K562 (cell line): ENCODE measurements around the gene SYNPR. TPM values are rescaled to one million over a fixed set of nuclear protein-coding genes. Genes with fewer than 3 reads are reported as not detected.

Experiments
- ATAC-seq: fragments of 200-7000 bp; cut with Tn5 transposase; 3 replicates; pipeline ENCODE4 v1.9.1; 2020; ENCODE audit warnings: moderate library complexity
- BruUV-seq: library from RNA; stranded (reverse); fragments of 400-500 nt; replicated peaks from 2 replicates; lab custom pipeline; 2021; lab: Mats Ljungman, UMichigan
- CTCF ChIA-PET: fragments of 300-600 bp; formaldehyde crosslinking; extraction: SDS; loops from one replicate; lab custom pipeline; 2021; ENCODE audit warnings: low intra/inter-chr PET ratio; lab: Yijun Ruan, JAX
- POLR2A ChIA-PET: fragments of 300-600, 350-650 bp; sonication (Branson Sonifier 250); formaldehyde crosslinking; extraction: SDS; loops from one replicate; lab custom pipeline; 2021; ENCODE audit warnings: antibody characterized with exemption, inconsistent platforms; lab: Yijun Ruan, JAX
- DNase-seq, 4 experiments: peaks; one replicate each; pipeline versions ENCODE4 v3.0.0 to v3.0.0-alpha.2; 2011 to 2018; ENCODE audit warnings: low spot score in 3 of 4, mixed read lengths in 3 of 4; ENCODE audit errors: extremely low read depth in 1 of 4
- FAIRE-seq: peaks from 2 replicates; lab custom pipeline; 2011; peaks lifted over from hg19 to GRCh38; lab: Jason Lieb, UNC
- H2AFZ ChIP-seq: 2 replicates; pipeline ENCODE4 v1.6.0; 2011; ENCODE audit warnings: low read depth, low read length, control low read depth, inconsistent platforms
- H3K27ac ChIP-seq: fragments of 200-600 bp; 3 replicates; pipeline ENCODE4 v1.8.0; 2011; ENCODE audit warnings: low read depth, mild to moderate bottlenecking, control low read depth, inconsistent platforms, low read length, moderate library complexity, mixed read lengths; ENCODE audit errors: extremely low read depth
- H3K27me3 ChIP-seq, 2 experiments: fragments of 300-600 bp in 1 of 2; 2 replicates in 1 of 2; 3 replicates in 1 of 2; pipeline versions ENCODE4 v1.6.0 to v1.8.0; 2011; ENCODE audit warnings: inconsistent platforms in 2 of 2, low read length in 2 of 2, mild to moderate bottlenecking in 1 of 2, mixed read lengths in 1 of 2, moderate library complexity in 1 of 2; ENCODE audit not compliant: control insufficient read depth in 2 of 2, insufficient read depth in 2 of 2
- H3K36me3 ChIP-seq: fragments of 300-600 bp; 3 replicates; pipeline ENCODE4 v1.8.0; 2011; ENCODE audit warnings: mild to moderate bottlenecking, low read length, inconsistent platforms; ENCODE audit not compliant: control insufficient read depth, insufficient read depth
- H3K4me1 ChIP-seq, 2 experiments: fragments of 200-600 bp in 1 of 2; replicated peaks in 1 of 2; 2 replicates in 1 of 2; 3 replicates in 1 of 2; pipeline versions ENCODE4 v1.5.1 to v1.8.0; 2011; ENCODE audit warnings: inconsistent platforms in 2 of 2, low read length in 2 of 2, mild to moderate bottlenecking in 1 of 2, mixed read lengths in 1 of 2, moderate library complexity in 1 of 2; ENCODE audit not compliant: control insufficient read depth in 2 of 2, insufficient read depth in 2 of 2
- H3K4me2 ChIP-seq: 2 replicates; pipeline ENCODE4 v1.6.1; 2011; ENCODE audit warnings: low read length, control low read depth, inconsistent platforms, mixed read lengths; ENCODE audit not compliant: insufficient read depth
- H3K4me3 ChIP-seq: fragments of 200-600 bp; sonication (generic), shearing (Covaris generic); 2 replicates; pipeline ENCODE4 v1.5.1; 2016; ENCODE audit warnings: control low read depth, inconsistent platforms
- H3K79me2 ChIP-seq: fragments of 200-600 bp; 3 replicates; pipeline ENCODE4 v1.8.0; 2011; ENCODE audit warnings: low read length, inconsistent platforms; ENCODE audit not compliant: control insufficient read depth, insufficient read depth
- H3K9ac ChIP-seq, 2 experiments: 2 replicates each; pipeline versions ENCODE4 v1.6.0 to v1.6.1; 2011; ENCODE audit warnings: low read depth in 2 of 2, low read length in 2 of 2, control low read depth in 1 of 2, inconsistent platforms in 1 of 2, mild to moderate bottlenecking in 1 of 2, mixed read lengths in 1 of 2; ENCODE audit not compliant: insufficient read depth in 1 of 2
- H3K9me1 ChIP-seq: one replicate; pipeline ENCODE4 v1.6.0; 2011; ENCODE audit warnings: inconsistent platforms, mild to moderate bottlenecking, low read length, moderate library complexity; ENCODE audit not compliant: control insufficient read depth, insufficient read depth
- H3K9me3 ChIP-seq: replicated peaks from 2 replicates; pipeline ENCODE4 v1.5.1; 2011; ENCODE audit warnings: low read depth, low read length, inconsistent platforms; ENCODE audit not compliant: control insufficient read depth, insufficient read depth
- H4K20me1 ChIP-seq: replicated peaks from 2 replicates; pipeline ENCODE4 v1.6.1; 2011; ENCODE audit warnings: low read length, inconsistent platforms, mixed read lengths; ENCODE audit not compliant: control insufficient read depth, insufficient read depth
- C11orf30 ChIP-seq: fragments of 450-650 bp; IDR thresholded peaks from 2 replicates; pipeline ENCODE4 v1.6.1; 2016; ENCODE audit warnings: low read depth, mild to moderate bottlenecking
- CREB1 ChIP-seq, 2 experiments: sonication (generic) in 1 of 2; formaldehyde crosslinking in 1 of 2; IDR thresholded peaks; 2 replicates each; pipeline versions ENCODE4 v1.6.1 to v1.8.0; 2012 to 2022; ENCODE audit warnings: inconsistent platforms in 1 of 2, mild to moderate bottlenecking in 1 of 2, missing genetic modification reagents in 1 of 2, moderate library complexity in 1 of 2
- FOS ChIP-seq: IDR thresholded peaks from 3 replicates; pipeline ENCODE4 v1.6.1; 2011; ENCODE audit not compliant: insufficient read length; ENCODE audit errors: extremely low read depth
- HNRNPLL ChIP-seq: fragments of 200-400 bp; formaldehyde crosslinking; IDR thresholded peaks from 2 replicates; pipeline ENCODE4 v1.6.1; 2017; ENCODE audit warnings: low read length, low read depth, mild to moderate bottlenecking; ENCODE audit not compliant: poor library complexity, severe bottlenecking
- MCM7 ChIP-seq, 2 experiments: fragments of 450-650 bp; IDR thresholded peaks; 2 replicates each; pipeline ENCODE4 v1.6.1; 2016 to 2018
- RBM15 ChIP-seq: fragments of 200-400 bp; formaldehyde crosslinking; IDR thresholded peaks from 2 replicates; pipeline ENCODE4 v1.6.1; 2018; ENCODE audit warnings: mild to moderate bottlenecking, low read length, moderate library complexity; ENCODE audit not compliant: insufficient read depth
- SMAD2 ChIP-seq: fragments of 150-350 bp; IDR thresholded peaks from 2 replicates; pipeline ENCODE4 v1.6.1; 2014; ENCODE audit warnings: low read depth, mild to moderate bottlenecking, low read length
- SMAD3 ChIP-seq: fragments of 450-650 bp; formaldehyde crosslinking; conservative IDR thresholded peaks from 2 replicates; pipeline ENCODE4 v1.4.0; 2020; ENCODE audit warnings: mild to moderate bottlenecking
- TAF1 ChIP-seq: IDR thresholded peaks from 2 replicates; pipeline ENCODE4 v1.6.1; 2011; ENCODE audit warnings: mild to moderate bottlenecking, low read length, moderate library complexity; ENCODE audit not compliant: insufficient read depth, control insufficient read depth, severe bottlenecking; ENCODE audit errors: extremely low read depth
- TBP ChIP-seq: optimal IDR thresholded peaks from 2 replicates; pipeline ENCODE3; 2011; ENCODE audit warnings: low read depth, low read length, improper control_type of control experiment
- TCF3 ChIP-seq: sonication (generic); formaldehyde crosslinking; IDR thresholded peaks from 2 replicates; pipeline ENCODE4 v1.4.0; 2020; ENCODE audit warnings: mild to moderate bottlenecking, missing genetic modification reagents
- YBX1 ChIP-seq: fragments of 450-650 bp; IDR thresholded peaks from 2 replicates; pipeline ENCODE4 v1.7.1; 2016; ENCODE audit warnings: mild to moderate bottlenecking
- ZEB2 ChIP-seq: fragments of 450-650 bp; IDR thresholded peaks from 2 replicates; pipeline ENCODE4 v1.6.1; 2016
- ZNF121 ChIP-seq: sonication (generic); formaldehyde crosslinking; conservative IDR thresholded peaks from 2 replicates; pipeline ENCODE4 v1.8.0; 2022; ENCODE audit warnings: missing genetic modification reagents
- ZNF197 ChIP-seq: fragments of 200-800 bp; sonication (Bioruptor generic); IDR thresholded peaks from 2 replicates; pipeline ENCODE4 v1.6.1; 2016; ENCODE audit warnings: low read depth, missing genetic modification characterization, missing compliant biosample characterization
- ZNF274 ChIP-seq: IDR thresholded peaks from 2 replicates; pipeline ENCODE4 v1.6.1; 2011; ENCODE audit warnings: low read depth, mild to moderate bottlenecking, low read length, moderate library complexity, borderline replicate concordance
- ZNF3 ChIP-seq: fragments of 250-450 bp; sonication (Bioruptor Pico); IDR thresholded peaks from 2 replicates; pipeline ENCODE4 v1.5.0; 2021; ENCODE audit warnings: mild to moderate bottlenecking, moderate library complexity
- WGBS: fragments of 100-300 bp; shearing (Covaris generic); methylation state at CpG from one replicate; pipeline ENCODE4 v1.1.6; 2016; ENCODE audit warnings: low coverage, mixed read lengths; ENCODE audit not compliant: insufficient coverage; ENCODE audit errors: missing lambda C conversion rate; 5-methylcytosine and 5-hydroxymethylcytosine counted together
- in situ Hi-C: fragments of 300-500 bp; cut with MboI; formaldehyde crosslinking; loops from 4 replicates; pipeline ENCODE4 v1.15.0; 2018; ENCODE audit warnings: inconsistent platforms, mixed read lengths
- intact Hi-C: fragments of 100-400 bp; cut with micrococcal nuclease; formaldehyde crosslinking; loops from 2 replicates; pipeline ENCODE4 v1.14.2; 2022
- polyA plus RNA-seq, 8 experiments: library from polyadenylated mRNA; depleted of rRNA in 4 of 8; stranded (reverse) in 5 of 8; unstranded in 3 of 8; fragments of >200 nt; fragmentation: Nextera tagmentation in 2 of 8; fragmentation: Illumina TruSeq in 1 of 8; extraction: Ambion mirVana in 2 of 8; extraction: Trizol in 1 of 8; gene quantifications; 2 replicates each; pipeline versions ENCODE4 v1.2.1 to v1.2.3, GENCODE V29; 2011 to 2014; ENCODE audit warnings: inconsistent platforms in 1 of 8, missing spikeins in 1 of 8
- total RNA-seq, 7 experiments: library from RNA; depleted of rRNA in 6 of 7; stranded (reverse); fragments of >200 nt in 6 of 7; fragmentation: Illumina TruSeq in 2 of 7; extraction: Trizol in 2 of 7; gene quantifications; 2 replicates each; pipeline versions ENCODE4 v1.2.1 to v1.2.3, GENCODE V29; 2011 to 2021; ENCODE audit warnings: low replicate concordance in 1 of 7
- TF ChIP-seq, protein P1 (sequence below): fragments of 250-450 bp; sonication (Bioruptor Pico); IDR thresholded peaks from 2 replicates; pipeline ENCODE4 v1.4.0; 2020; ENCODE audit warnings: mild to moderate bottlenecking
- TF ChIP-seq, protein P2 (sequence below): fragments of 450-650 bp; IDR thresholded peaks from 2 replicates; pipeline ENCODE4 v1.6.1; 2016; ENCODE audit warnings: borderline replicate concordance

The SYNPR gene
- total and polyA plus RNA-seq, 9 of the 15 experiments (the other 6 are each of a cell fraction or from before 2014, with no cell fraction given): not detected

DNA sequence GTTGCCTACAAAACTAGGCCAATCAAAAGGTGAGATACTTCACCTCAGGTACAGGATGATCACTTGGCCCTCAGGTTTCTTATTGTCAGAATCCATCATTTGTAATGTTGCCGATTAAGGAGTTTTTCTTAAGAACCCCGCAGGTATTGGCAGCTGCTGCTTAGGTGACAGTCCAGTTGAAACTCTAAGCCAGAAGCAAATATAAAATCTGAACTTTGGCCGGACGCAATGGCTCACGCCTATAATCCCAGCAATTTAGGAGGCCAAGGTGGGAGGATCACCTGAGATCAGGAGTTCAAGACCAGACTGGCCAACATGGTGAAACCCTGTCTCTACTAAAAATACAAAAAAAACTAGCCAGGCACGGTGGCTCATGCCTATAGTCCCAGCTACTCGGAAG, 331.3 kb downstream of the SYNPR start (continued):
- TF ChIP-seq ZNF197 (CRISPR knock-in tag) (no peak), ZEB2 (no peak)
- TF ChIP-seq, protein P1, sequence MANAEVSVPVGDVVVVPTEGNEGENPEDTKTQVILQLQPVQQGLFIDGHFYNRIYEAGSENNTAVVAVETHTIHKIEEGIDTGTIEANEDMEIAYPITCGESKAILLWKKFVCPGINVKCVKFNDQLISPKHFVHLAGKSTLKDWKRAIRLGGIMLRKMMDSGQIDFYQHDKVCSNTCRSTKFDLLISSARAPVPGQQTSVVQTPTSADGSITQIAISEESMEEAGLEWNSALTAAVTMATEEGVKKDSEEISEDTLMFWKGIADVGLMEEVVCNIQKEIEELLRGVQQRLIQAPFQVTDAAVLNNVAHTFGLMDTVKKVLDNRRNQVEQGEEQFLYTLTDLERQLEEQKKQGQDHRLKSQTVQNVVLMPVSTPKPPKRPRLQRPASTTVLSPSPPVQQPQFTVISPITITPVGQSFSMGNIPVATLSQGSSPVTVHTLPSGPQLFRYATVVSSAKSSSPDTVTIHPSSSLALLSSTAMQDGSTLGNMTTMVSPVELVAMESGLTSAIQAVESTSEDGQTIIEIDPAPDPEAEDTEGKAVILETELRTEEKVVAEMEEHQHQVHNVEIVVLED (CRISPR knock-in tag): no peak
- TF ChIP-seq, all 486 proteins: peak for 0

DNA sequence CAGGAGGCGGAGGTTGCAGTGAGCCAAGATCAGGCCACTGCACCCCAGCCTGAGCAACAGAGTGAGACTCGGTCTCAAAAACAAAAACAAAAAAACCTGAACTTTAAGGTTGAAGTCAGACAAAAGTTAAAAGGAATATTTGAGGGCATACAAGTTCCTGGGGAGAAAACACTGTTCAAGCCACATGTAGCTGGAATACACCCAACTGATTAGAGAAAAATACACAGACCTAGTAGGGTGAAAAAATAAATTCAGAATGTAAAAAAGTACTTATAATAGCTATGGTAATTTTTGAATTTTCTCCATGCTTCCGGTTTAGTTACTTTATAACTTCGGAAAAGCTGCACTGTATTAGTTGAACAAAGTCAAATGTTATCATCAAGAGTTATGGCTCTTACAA, 331.7 kb downstream of the SYNPR start:
- TF ChIP-seq C11orf30 (no peak), FOS (no peak), SMAD3 (CRISPR knock-in tag) (no peak), HNRNPLL (no peak), TAF1 (no peak), RBM15 (no peak), TCF3 (CRISPR knock-in tag) (no peak), YBX1 (no peak), ZNF121 (CRISPR knock-in tag) (no peak), MCM7 (IDR thresholded peaks at IDR 0.05) (no peak), ZNF3 (CRISPR knock-in tag) (no peak), SMAD2 (no peak), ZNF274 (no peak), TBP (no peak), CREB1 (IDR thresholded peaks at IDR 0.05) (no peak), CREB1 (CRISPR knock-in tag; IDR thresholded peaks at IDR 0.05) (no peak)
- TF ChIP-seq, protein P2, sequence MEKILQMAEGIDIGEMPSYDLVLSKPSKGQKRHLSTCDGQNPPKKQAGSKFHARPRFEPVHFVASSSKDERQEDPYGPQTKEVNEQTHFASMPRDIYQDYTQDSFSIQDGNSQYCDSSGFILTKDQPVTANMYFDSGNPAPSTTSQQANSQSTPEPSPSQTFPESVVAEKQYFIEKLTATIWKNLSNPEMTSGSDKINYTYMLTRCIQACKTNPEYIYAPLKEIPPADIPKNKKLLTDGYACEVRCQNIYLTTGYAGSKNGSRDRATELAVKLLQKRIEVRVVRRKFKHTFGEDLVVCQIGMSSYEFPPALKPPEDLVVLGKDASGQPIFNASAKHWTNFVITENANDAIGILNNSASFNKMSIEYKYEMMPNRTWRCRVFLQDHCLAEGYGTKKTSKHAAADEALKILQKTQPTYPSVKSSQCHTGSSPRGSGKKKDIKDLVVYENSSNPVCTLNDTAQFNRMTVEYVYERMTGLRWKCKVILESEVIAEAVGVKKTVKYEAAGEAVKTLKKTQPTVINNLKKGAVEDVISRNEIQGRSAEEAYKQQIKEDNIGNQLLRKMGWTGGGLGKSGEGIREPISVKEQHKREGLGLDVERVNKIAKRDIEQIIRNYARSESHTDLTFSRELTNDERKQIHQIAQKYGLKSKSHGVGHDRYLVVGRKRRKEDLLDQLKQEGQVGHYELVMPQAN: no peak
- ATAC-seq: no peak
- H3K4me2 ChIP-seq: no peak overlapping the region
- FAIRE-seq: no peak
- no peaks in the 10 kb centered on the region for H3K9me3 ChIP-seq
- H3K9ac ChIP-seq: no peak overlapping the region
- no peaks in the 10 kb centered on the region for H4K20me1 ChIP-seq
- WGBS: 0% methylated on average over 4 of the region's 4 CpGs
- H3K79me2 ChIP-seq: no peaks in the 10 kb centered on the region
- ChIA-PET POLR2A (no interaction called here), CTCF (no interaction called here)
- no peaks in the 10 kb centered on the region for H3K27me3 ChIP-seq
- no peak for DNase-seq
- no TSS peak for BruUV-seq
- H3K27ac ChIP-seq: no peak overlapping the region
- no peak overlapping the region for H3K4me3 ChIP-seq
- no peak overlapping the region for H2AFZ ChIP-seq
- no peaks in the 10 kb centered on the region for H3K4me1 ChIP-seq
- intact Hi-C loops: no loop called here
- in situ Hi-C loops: no loop called here
- no peaks in the 10 kb centered on the region for H3K36me3 ChIP-seq
- no peaks in the 10 kb centered on the region for H3K9me1 ChIP-seq
